HG03139 (cell line): ENCODE data around the gene ANKDD1A.

Source experiments
- ATAC-seq: cut with Tn5 transposase; IDR thresholded peaks from one replicate; pipeline ENCODE4 v1.9.1; 2021; ENCODE audit not compliant: unreplicated experiment

The ANKDD1A gene

GRCh38 chr15:64895285-64896065, 16.2 kb upstream of the ANKDD1A start:
- ATAC-seq = no peak

- no peak for ATAC-seq
Observed at GRCh38 chr15:64896371-64897069, 15.2 kb upstream of the ANKDD1A start.

GRCh38 chr15:64897345-64897985, 14.2 kb upstream of the ANKDD1A start:
- ATAC-seq = no peak

- no peak for ATAC-seq
Observed at GRCh38 chr15:64898406-64898805, 13.3 kb upstream of the ANKDD1A start.

GRCh38 chr15:64901141-64901540, 10.6 kb upstream of the ANKDD1A start:
- ATAC-seq = no peak

- ATAC-seq = no peak
Observed at GRCh38 chr15:64901914-64902313, 9.8 kb upstream of the ANKDD1A start.

- ATAC-seq = no peak
Observed at GRCh38 chr15:64902863-64903262, 8.8 kb upstream of the ANKDD1A start.

- no peak for ATAC-seq
Observed at GRCh38 chr15:64903326-64903950, 8.3 kb upstream of the ANKDD1A start.

- no peak for ATAC-seq
Observed at GRCh38 chr15:64904189-64904588, 7.5 kb upstream of the ANKDD1A start.

GRCh38 chr15:64905119-64905831, 6.4 kb upstream of the ANKDD1A start:
- ATAC-seq = no peak

GRCh38 chr15:64905941-64906340, 5.8 kb upstream of the ANKDD1A start:
- no peak for ATAC-seq

- no peak for ATAC-seq
Observed at GRCh38 chr15:64906402-64906801, 5.3 kb upstream of the ANKDD1A start.

GRCh38 chr15:64907991-64908390, 3.7 kb upstream of the ANKDD1A start:
- no peak for ATAC-seq

- ATAC-seq = no peak
Observed at GRCh38 chr15:64909546-64909945, 2.2 kb upstream of the ANKDD1A start.

GRCh38 chr15:64912379-64913325, 950 bp downstream of the ANKDD1A start:
- ATAC-seq = no peak

- ATAC-seq = no peak
Observed at GRCh38 chr15:64915518-64916227, 4.0 kb downstream of the ANKDD1A start.

GRCh38 chr15:64916365-64916764, 4.7 kb downstream of the ANKDD1A start:
- no peak for ATAC-seq

- ATAC-seq = no peak
Observed at GRCh38 chr15:64917211-64917610, 5.5 kb downstream of the ANKDD1A start.

- ATAC-seq = no peak
Observed at GRCh38 chr15:64919721-64920120, 8.0 kb downstream of the ANKDD1A start.
